HepG2 (cell line): ENCODE results near the gene CD207. TPM values are rescaled to one million over a fixed set of nuclear protein-coding genes. Genes with fewer than 3 reads are reported as not detected.

Experiments used
- HMGXB4 ChIP-seq, 2 experiments: sonication (generic) in 1 of 2; formaldehyde crosslinking in 1 of 2; IDR thresholded peaks; 2 replicates each; pipeline versions ENCODE4 v1.4.0 to v1.6.1; 2018 to 2020; ENCODE audit warnings: missing genetic modification reagents in 2 of 2, borderline replicate concordance in 1 of 2, low read depth in 1 of 2, mild to moderate bottlenecking in 1 of 2, missing biosample characterization in 1 of 2
- RAD21 ChIP-seq: fragments of 450-650 bp; formaldehyde crosslinking; IDR thresholded peaks from 2 replicates; pipeline ENCODE4 v1.5.0; 2020; ENCODE audit warnings: mild to moderate bottlenecking
- SNAPC4 ChIP-seq: sonication (generic); formaldehyde crosslinking; IDR thresholded peaks from 2 replicates; pipeline ENCODE4 v1.4.0; 2020; ENCODE audit warnings: mild to moderate bottlenecking, missing genetic modification reagents
- SOX5 ChIP-seq: IDR thresholded peaks from 2 replicates; pipeline ENCODE4 v1.6.1; 2016; ENCODE audit warnings: borderline replicate concordance
- SOX6 ChIP-seq, 2 experiments: fragments of 450-650 bp in 1 of 2; sonication (generic) in 1 of 2; formaldehyde crosslinking in 1 of 2; IDR thresholded peaks; 2 replicates each; pipeline versions ENCODE4 v1.4.0 to v1.6.1; 2017 to 2020; ENCODE audit warnings: antibody characterized with exemption in 1 of 2, mild to moderate bottlenecking in 1 of 2, missing genetic modification reagents in 1 of 2
- TAF1 ChIP-seq: sonication (generic); formaldehyde crosslinking; IDR thresholded peaks from 2 replicates; pipeline ENCODE4 v1.4.0; 2020; ENCODE audit warnings: missing genetic modification reagents
- ZFP1 ChIP-seq: IDR thresholded peaks from 2 replicates; pipeline ENCODE4 v1.6.1; 2016
- ZFX ChIP-seq: sonication (generic); formaldehyde crosslinking; IDR thresholded peaks from 2 replicates; pipeline ENCODE4 v1.4.0; 2020; ENCODE audit warnings: mild to moderate bottlenecking, low read depth, missing genetic modification reagents, moderate library complexity
- ZMAT3 ChIP-seq: sonication (generic); formaldehyde crosslinking; conservative IDR thresholded peaks from 2 replicates; pipeline ENCODE4 v1.7.0; 2021; ENCODE audit warnings: missing genetic modification reagents
- ZNF598 ChIP-seq: sonication (generic); formaldehyde crosslinking; IDR thresholded peaks from 2 replicates; pipeline ENCODE4 v1.5.1; 2020; ENCODE audit warnings: mild to moderate bottlenecking, missing genetic modification reagents, borderline replicate concordance
- polyA plus RNA-seq, 8 experiments: library from polyadenylated mRNA; depleted of rRNA in 3 of 8; stranded (reverse) in 7 of 8; unstranded in 1 of 8; fragments of >200 nt; fragmentation: Illumina TruSeq in 4 of 8; extraction: Trizol in 4 of 8; gene quantifications; 2 replicates each; pipeline versions ENCODE4 v1.2.1 to v1.2.3, GENCODE V29; 2011 to 2016; ENCODE audit warnings: low read depth in 4 of 8, missing spikeins in 1 of 8, mixed read lengths in 1 of 8; ENCODE audit not compliant: insufficient read depth in 1 of 8
- total RNA-seq, 5 experiments: library from RNA; depleted of rRNA; stranded (reverse); fragments of >200 nt; fragmentation: Illumina TruSeq; extraction: Trizol; gene quantifications; 2 replicates each; pipeline ENCODE4 v1.2.3, GENCODE V29; 2016; ENCODE audit warnings: low read depth in 1 of 5
- TF ChIP-seq, protein P1 (sequence below): sonication (generic); formaldehyde crosslinking; IDR thresholded peaks from 2 replicates; pipeline ENCODE4 v1.4.0; 2020; ENCODE audit warnings: missing genetic modification reagents
- TF ChIP-seq, protein P2 (sequence below): sonication (generic); formaldehyde crosslinking; conservative IDR thresholded peaks from 2 replicates; pipeline ENCODE4 v1.8.0; 2022; ENCODE audit warnings: missing genetic modification reagents
- TF ChIP-seq, protein P3 (sequence below): sonication (generic); formaldehyde crosslinking; IDR thresholded peaks from 2 replicates; pipeline ENCODE4 v1.4.0; 2020; ENCODE audit warnings: missing genetic modification reagents

Gene CD207
- total and polyA plus RNA-seq, 2 of the 13 experiments (the other 11 are each of a cell fraction or from before 2014, with no cell fraction given): 0.09 to 0.15 TPM

GRCh38 chr2:70861777-70862625, 26.4 kb upstream of the CD207 start (continued):
- TF ChIP-seq SNAPC4 (CRISPR knock-in tag) (no peak), RAD21 (peak; percentile 87), TAF1 (CRISPR knock-in tag) (no peak), SOX6 (IDR thresholded peaks at IDR 0.05) (no peak), SOX6 (CRISPR knock-in tag; IDR thresholded peaks at IDR 0.05) (peak; percentile 30; the same call in 1 of the 2 replicates), HMGXB4 (CRISPR knock-in tag; IDR thresholded peaks at IDR 0.05; ENCODE audit: borderline replicate concordance in 1 of 2, low read depth in 1 of 2) (peak; percentile 49 to 75), ZFX (CRISPR knock-in tag) (0 out of 2 replicates have a peak, but pooled peaks have one; percentile 21), ZFP1 (CRISPR knock-in tag) (no peak), ZNF598 (CRISPR knock-in tag) (0 out of 2 replicates have a peak, but pooled peaks have one; percentile 33), ZMAT3 (CRISPR knock-in tag) (no peak), SOX5 (CRISPR knock-in tag) (peak; percentile 32; the same call in 1 of the 2 replicates)
- TF ChIP-seq, protein P1, sequence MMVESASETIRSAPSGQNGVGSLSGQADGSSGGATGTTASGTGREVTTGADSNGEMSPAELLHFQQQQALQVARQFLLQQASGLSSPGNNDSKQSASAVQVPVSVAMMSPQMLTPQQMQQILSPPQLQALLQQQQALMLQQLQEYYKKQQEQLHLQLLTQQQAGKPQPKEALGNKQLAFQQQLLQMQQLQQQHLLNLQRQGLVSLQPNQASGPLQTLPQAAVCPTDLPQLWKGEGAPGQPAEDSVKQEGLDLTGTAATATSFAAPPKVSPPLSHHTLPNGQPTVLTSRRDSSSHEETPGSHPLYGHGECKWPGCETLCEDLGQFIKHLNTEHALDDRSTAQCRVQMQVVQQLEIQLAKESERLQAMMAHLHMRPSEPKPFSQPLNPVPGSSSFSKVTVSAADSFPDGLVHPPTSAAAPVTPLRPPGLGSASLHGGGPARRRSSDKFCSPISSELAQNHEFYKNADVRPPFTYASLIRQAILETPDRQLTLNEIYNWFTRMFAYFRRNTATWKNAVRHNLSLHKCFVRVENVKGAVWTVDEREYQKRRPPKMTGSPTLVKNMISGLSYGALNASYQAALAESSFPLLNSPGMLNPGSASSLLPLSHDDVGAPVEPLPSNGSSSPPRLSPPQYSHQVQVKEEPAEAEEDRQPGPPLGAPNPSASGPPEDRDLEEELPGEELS (CRISPR knock-in tag): no peak
- TF ChIP-seq, protein P2, sequence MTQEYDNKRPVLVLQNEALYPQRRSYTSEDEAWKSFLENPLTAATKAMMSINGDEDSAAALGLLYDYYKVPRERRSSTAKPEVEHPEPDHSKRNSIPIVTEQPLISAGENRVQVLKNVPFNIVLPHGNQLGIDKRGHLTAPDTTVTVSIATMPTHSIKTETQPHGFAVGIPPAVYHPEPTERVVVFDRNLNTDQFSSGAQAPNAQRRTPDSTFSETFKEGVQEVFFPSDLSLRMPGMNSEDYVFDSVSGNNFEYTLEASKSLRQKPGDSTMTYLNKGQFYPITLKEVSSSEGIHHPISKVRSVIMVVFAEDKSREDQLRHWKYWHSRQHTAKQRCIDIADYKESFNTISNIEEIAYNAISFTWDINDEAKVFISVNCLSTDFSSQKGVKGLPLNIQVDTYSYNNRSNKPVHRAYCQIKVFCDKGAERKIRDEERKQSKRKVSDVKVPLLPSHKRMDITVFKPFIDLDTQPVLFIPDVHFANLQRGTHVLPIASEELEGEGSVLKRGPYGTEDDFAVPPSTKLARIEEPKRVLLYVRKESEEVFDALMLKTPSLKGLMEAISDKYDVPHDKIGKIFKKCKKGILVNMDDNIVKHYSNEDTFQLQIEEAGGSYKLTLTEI (CRISPR knock-in tag): no peak
- TF ChIP-seq, protein P3, sequence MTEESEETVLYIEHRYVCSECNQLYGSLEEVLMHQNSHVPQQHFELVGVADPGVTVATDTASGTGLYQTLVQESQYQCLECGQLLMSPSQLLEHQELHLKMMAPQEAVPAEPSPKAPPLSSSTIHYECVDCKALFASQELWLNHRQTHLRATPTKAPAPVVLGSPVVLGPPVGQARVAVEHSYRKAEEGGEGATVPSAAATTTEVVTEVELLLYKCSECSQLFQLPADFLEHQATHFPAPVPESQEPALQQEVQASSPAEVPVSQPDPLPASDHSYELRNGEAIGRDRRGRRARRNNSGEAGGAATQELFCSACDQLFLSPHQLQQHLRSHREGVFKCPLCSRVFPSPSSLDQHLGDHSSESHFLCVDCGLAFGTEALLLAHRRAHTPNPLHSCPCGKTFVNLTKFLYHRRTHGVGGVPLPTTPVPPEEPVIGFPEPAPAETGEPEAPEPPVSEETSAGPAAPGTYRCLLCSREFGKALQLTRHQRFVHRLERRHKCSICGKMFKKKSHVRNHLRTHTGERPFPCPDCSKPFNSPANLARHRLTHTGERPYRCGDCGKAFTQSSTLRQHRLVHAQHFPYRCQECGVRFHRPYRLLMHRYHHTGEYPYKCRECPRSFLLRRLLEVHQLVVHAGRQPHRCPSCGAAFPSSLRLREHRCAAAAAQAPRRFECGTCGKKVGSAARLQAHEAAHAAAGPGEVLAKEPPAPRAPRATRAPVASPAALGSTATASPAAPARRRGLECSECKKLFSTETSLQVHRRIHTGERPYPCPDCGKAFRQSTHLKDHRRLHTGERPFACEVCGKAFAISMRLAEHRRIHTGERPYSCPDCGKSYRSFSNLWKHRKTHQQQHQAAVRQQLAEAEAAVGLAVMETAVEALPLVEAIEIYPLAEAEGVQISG (CRISPR knock-in tag): peak; percentile 66
